PC-9 (cell line): ENCODE results near the gene SIGLECL1.

ENCODE experiments used
- EZH2 ChIP-seq: fragments of 200-600 bp; sonication (generic); IDR thresholded peaks from 2 replicates; pipeline ENCODE4 v1.8.0; 2017; ENCODE audit warnings: antibody characterized with exemption, low read depth
- TF ChIP-seq, protein P1 (sequence below): fragments of 200-600 bp; sonication (generic); conservative IDR thresholded peaks from 2 replicates; pipeline ENCODE4 v1.6.1; 2017; ENCODE audit warnings: mixed run types, antibody characterized with exemption, mild to moderate bottlenecking, moderate library complexity

GRCh38 chr19:51258165-51259160 is 7.6 kb downstream of the SIGLECL1 start:
- TF ChIP-seq, protein P1, sequence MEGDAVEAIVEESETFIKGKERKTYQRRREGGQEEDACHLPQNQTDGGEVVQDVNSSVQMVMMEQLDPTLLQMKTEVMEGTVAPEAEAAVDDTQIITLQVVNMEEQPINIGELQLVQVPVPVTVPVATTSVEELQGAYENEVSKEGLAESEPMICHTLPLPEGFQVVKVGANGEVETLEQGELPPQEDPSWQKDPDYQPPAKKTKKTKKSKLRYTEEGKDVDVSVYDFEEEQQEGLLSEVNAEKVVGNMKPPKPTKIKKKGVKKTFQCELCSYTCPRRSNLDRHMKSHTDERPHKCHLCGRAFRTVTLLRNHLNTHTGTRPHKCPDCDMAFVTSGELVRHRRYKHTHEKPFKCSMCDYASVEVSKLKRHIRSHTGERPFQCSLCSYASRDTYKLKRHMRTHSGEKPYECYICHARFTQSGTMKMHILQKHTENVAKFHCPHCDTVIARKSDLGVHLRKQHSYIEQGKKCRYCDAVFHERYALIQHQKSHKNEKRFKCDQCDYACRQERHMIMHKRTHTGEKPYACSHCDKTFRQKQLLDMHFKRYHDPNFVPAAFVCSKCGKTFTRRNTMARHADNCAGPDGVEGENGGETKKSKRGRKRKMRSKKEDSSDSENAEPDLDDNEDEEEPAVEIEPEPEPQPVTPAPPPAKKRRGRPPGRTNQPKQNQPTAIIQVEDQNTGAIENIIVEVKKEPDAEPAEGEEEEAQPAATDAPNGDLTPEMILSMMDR: no peak
- TF ChIP-seq EZH2: no peak
